NCI-H146 treated with DMSO at 0.1 percent for 48 hours (cell line): ENCODE measurements around the gene AP1M1.

ENCODE experiments used
- DNase-seq: peaks from one replicate; lab custom pipeline; 2025; ENCODE audit not compliant: unreplicated experiment; lab: John Stamatoyannopoulos, UW

Gene AP1M1

GRCh38 chr19:16293118-16294091, 95.7 kb downstream of the AP1M1 start:
- no peak for DNase-seq

GRCh38 chr19:16295057-16295456, 97.3 kb downstream of the AP1M1 start:
- DNase-seq, result no peak
